ENCODE measurements around the gene BNIP5. TPM values are rescaled to one million over a fixed set of nuclear protein-coding genes. Genes with fewer than 3 reads are reported as not detected.

BNIP5 gene
- total and polyA plus RNA-seq, 2 of the 13 experiments (the other 11 are each of a cell fraction or from before 2014, with no cell fraction given), result not detected

DNA sequence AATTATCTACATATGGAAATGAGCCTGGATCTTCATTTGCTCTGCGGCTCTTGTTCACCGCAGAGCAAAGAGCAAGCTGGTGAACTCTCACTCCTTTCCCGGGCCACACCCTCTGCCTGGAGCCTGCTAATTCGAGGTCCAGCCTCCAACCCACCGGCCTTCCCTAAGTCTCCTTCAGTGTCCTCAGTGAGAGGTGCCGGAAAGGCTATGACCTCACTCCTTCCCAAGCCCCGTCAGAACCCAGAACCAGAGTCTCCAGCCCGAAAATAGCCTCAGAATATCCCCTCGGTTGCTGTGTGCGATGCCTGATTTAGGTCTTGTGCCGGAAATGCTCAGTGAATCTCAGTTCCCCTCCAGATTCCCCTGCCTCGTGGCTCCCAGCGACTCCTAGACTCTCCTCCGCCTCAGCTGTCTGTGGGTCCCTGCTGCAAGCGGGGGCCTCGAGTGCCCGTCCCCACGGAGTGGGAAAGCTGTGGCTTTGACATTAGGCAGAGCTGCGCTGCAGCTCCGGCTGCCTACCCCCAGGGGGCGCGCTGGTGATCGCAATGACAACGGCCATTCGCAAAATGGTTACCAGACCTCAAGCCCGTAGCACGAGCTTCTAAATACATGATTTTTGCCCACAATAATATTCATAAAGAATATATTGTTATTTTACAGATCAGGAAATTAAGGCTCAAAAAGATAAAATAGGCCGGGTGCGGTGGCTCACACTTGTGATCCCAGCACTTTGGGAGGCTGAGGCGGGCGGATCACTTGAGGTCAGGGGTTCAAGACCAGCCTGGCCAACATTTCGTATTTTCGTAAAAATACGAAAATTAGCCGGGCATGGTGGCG lies 4.1 kb upstream of the BNIP5 start (continued):
- TF ChIP-seq, protein P1, sequence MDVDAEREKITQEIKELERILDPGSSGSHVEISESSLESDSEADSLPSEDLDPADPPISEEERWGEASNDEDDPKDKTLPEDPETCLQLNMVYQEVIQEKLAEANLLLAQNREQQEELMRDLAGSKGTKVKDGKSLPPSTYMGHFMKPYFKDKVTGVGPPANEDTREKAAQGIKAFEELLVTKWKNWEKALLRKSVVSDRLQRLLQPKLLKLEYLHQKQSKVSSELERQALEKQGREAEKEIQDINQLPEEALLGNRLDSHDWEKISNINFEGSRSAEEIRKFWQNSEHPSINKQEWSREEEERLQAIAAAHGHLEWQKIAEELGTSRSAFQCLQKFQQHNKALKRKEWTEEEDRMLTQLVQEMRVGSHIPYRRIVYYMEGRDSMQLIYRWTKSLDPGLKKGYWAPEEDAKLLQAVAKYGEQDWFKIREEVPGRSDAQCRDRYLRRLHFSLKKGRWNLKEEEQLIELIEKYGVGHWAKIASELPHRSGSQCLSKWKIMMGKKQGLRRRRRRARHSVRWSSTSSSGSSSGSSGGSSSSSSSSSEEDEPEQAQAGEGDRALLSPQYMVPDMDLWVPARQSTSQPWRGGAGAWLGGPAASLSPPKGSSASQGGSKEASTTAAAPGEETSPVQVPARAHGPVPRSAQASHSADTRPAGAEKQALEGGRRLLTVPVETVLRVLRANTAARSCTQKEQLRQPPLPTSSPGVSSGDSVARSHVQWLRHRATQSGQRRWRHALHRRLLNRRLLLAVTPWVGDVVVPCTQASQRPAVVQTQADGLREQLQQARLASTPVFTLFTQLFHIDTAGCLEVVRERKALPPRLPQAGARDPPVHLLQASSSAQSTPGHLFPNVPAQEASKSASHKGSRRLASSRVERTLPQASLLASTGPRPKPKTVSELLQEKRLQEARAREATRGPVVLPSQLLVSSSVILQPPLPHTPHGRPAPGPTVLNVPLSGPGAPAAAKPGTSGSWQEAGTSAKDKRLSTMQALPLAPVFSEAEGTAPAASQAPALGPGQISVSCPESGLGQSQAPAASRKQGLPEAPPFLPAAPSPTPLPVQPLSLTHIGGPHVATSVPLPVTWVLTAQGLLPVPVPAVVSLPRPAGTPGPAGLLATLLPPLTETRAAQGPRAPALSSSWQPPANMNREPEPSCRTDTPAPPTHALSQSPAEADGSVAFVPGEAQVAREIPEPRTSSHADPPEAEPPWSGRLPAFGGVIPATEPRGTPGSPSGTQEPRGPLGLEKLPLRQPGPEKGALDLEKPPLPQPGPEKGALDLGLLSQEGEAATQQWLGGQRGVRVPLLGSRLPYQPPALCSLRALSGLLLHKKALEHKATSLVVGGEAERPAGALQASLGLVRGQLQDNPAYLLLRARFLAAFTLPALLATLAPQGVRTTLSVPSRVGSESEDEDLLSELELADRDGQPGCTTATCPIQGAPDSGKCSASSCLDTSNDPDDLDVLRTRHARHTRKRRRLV (CRISPR knock-in tag; IDR thresholded peaks at IDR 0.05), result no peak
- TF ChIP-seq NCOA5 (CRISPR knock-in tag; IDR thresholded peaks at IDR 0.05) (no peak), TBP (CRISPR knock-in tag; IDR thresholded peaks at IDR 0.05) (no peak), RFX5 (IDR thresholded peaks at IDR 0.05; ENCODE audit: low read depth, low read length) (no peak), ZFP1 (CRISPR knock-in tag; IDR thresholded peaks at IDR 0.05) (no peak; the same call in 1 of the 2 replicates), ZNF451 (CRISPR knock-in tag; IDR thresholded peaks at IDR 0.05) (no peak), IKZF4 (CRISPR knock-in tag; IDR thresholded peaks at IDR 0.05; ENCODE audit: borderline replicate concordance, low read depth, not compliant biosample characterization) (no peak), ZNF780A (CRISPR knock-in tag; IDR thresholded peaks at IDR 0.05) (no peak), AGO1 (IDR thresholded peaks at IDR 0.05; ENCODE audit: low read depth, low read length, poor library complexity, severe bottlenecking) (no peak), ZNF777 (CRISPR knock-in tag; IDR thresholded peaks at IDR 0.05) (peak; percentile 80; the same call in 1 of the 2 replicates), ZNF703 (CRISPR knock-in tag; IDR thresholded peaks at IDR 0.05; ENCODE audit: borderline replicate concordance) (no peak), GTF2F1 (IDR thresholded peaks at IDR 0.05; ENCODE audit: low read length) (no peak), ZIK1 (CRISPR knock-in tag; IDR thresholded peaks at IDR 0.05; ENCODE audit: borderline replicate concordance, low read depth) (no peak), PTBP1 (IDR thresholded peaks at IDR 0.05; ENCODE audit: low read depth, low read length, poor library complexity, severe bottlenecking) (no peak)
- TF ChIP-seq, protein P2, sequence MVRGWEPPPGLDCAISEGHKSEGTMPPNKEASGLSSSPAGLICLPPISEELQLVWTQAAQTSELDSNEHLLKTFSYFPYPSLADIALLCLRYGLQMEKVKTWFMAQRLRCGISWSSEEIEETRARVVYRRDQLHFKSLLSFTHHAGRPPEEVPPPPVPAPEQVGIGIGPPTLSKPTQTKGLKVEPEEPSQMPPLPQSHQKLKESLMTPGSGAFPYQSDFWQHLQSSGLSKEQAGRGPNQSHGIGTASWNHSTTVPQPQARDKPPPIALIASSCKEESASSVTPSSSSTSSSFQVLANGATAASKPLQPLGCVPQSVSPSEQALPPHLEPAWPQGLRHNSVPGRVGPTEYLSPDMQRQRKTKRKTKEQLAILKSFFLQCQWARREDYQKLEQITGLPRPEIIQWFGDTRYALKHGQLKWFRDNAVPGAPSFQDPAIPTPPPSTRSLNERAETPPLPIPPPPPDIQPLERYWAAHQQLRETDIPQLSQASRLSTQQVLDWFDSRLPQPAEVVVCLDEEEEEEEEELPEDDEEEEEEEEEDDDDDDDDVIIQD (CRISPR knock-in tag; IDR thresholded peaks at IDR 0.05; ENCODE audit: low read depth), result no peak; the same call in 1 of the 2 replicates
- TF ChIP-seq, protein P3, sequence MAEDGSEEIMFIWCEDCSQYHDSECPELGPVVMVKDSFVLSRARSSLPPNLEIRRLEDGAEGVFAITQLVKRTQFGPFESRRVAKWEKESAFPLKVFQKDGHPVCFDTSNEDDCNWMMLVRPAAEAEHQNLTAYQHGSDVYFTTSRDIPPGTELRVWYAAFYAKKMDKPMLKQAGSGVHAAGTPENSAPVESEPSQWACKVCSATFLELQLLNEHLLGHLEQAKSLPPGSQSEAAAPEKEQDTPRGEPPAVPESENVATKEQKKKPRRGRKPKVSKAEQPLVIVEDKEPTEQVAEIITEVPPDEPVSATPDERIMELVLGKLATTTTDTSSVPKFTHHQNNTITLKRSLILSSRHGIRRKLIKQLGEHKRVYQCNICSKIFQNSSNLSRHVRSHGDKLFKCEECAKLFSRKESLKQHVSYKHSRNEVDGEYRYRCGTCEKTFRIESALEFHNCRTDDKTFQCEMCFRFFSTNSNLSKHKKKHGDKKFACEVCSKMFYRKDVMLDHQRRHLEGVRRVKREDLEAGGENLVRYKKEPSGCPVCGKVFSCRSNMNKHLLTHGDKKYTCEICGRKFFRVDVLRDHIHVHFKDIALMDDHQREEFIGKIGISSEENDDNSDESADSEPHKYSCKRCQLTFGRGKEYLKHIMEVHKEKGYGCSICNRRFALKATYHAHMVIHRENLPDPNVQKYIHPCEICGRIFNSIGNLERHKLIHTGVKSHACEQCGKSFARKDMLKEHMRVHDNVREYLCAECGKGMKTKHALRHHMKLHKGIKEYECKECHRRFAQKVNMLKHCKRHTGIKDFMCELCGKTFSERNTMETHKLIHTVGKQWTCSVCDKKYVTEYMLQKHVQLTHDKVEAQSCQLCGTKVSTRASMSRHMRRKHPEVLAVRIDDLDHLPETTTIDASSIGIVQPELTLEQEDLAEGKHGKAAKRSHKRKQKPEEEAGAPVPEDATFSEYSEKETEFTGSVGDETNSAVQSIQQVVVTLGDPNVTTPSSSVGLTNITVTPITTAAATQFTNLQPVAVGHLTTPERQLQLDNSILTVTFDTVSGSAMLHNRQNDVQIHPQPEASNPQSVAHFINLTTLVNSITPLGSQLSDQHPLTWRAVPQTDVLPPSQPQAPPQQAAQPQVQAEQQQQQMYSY (CRISPR knock-in tag; IDR thresholded peaks at IDR 0.05), result no peak; the same call in 1 of the 2 replicates
- TF ChIP-seq, protein P4, sequence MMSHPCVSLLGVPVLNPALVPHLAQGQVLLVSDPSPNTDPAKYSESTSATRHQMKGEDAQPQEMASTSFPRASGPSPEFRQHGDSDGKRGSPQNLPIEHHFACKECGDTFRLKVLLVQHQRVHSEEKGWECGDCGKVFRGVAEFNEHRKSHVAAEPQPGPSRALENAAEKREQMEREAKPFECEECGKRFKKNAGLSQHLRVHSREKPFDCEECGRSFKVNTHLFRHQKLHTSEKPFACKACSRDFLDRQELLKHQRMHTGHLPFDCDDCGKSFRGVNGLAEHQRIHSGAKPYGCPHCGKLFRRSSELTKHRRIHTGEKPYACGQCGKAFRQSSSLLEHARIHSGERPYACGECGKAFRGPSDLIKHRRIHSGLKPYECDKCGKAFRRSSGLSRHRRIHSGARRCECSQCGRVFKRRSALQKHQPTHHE (CRISPR knock-in tag; IDR thresholded peaks at IDR 0.05; ENCODE audit: borderline replicate concordance), result no peak

Data from HepG2 (cell line).